Muscle layer of colon (tissue), 2 donors: ENCODE measurements around the gene CPEB1.
"Not testable (repeated sequence)": the region's sequence is repeated elsewhere in the genome, so short reads cannot be mapped to it uniquely, and the experiment has no call there.

Experiments used
- H3K27ac ChIP-seq: one replicate; pipeline ENCODE4 v1.7.0; 2013; ENCODE audit warnings: low read depth, mild to moderate bottlenecking, low read length, moderate library complexity
- H3K27me3 ChIP-seq, 2 donors: one replicate each; pipeline ENCODE4 v1.7.0; 2013; ENCODE audit warnings: low read length in 2 of 2, mild to moderate bottlenecking in 2 of 2; ENCODE audit not compliant: insufficient read depth in 2 of 2, control insufficient read depth in 1 of 2
- H3K36me3 ChIP-seq: one replicate; pipeline ENCODE4 v1.7.0; 2013; ENCODE audit warnings: mild to moderate bottlenecking, low read length; ENCODE audit not compliant: insufficient read depth
- H3K4me1 ChIP-seq: one replicate; pipeline ENCODE4 v1.7.0; 2013; ENCODE audit warnings: mild to moderate bottlenecking, low read length; ENCODE audit not compliant: insufficient read depth
- H3K4me3 ChIP-seq, 2 donors: one replicate each; pipeline ENCODE4 v1.7.0; 2013; ENCODE audit warnings: low read length in 2 of 2, low read depth in 1 of 2, mild to moderate bottlenecking in 1 of 2, moderate library complexity in 1 of 2
- H3K9ac ChIP-seq: one replicate; pipeline ENCODE4 v1.7.0; 2013; ENCODE audit warnings: low read length
- H3K9me3 ChIP-seq: one replicate; pipeline ENCODE4 v1.7.0; 2013; ENCODE audit warnings: mild to moderate bottlenecking, low read length
- donor health status: abdominal sarcoma.
- donor health status: Adenocarcinoma of cecum.

CPEB1 gene

DNA sequence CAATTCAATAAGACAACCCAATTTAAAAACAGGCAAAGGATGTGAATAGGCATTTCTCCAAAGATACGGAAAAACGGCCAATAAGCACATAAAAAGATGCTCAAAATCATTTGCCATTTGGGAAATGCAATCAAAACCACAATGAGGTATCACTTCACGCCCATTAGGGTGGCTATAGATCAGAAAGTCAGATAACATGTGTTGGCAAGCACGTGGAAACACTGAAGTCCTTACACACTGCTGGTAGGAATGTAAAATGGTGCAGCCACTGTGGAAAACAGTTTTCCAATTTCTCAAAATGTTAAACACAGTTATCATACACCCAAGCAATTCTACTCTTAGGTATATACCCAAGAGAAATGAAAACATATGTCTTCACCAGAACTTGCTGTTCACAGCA lies 146.4 kb downstream of the CPEB1 start:
- H3K9me3 ChIP-seq, H3K9ac ChIP-seq, H3K36me3 ChIP-seq, H3K27ac ChIP-seq, H3K4me3 ChIP-seq, H3K4me1 ChIP-seq, H3K27me3 ChIP-seq: not testable (repeated sequence)

DNA sequence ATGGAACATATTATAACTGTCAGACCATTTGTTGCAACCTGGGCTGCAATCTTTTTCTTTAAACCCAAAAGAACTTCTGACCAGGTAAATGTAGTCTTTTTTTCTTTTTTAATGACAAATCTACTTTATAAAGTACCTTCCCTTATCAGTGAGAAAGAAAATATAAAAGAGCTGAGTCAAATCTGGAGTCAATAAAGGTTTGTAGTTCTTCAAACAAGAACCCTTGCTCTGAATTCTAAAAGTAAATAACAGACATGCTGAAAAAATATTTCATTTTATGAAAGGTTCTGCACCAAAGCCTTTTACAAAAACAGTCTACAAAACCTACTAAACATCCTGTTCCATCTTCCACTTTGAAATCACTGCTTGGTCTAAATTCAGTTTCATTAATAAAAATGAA lies 149.2 kb downstream of the CPEB1 start:
- not testable (repeated sequence) for H3K9me3 ChIP-seq, H3K9ac ChIP-seq, H3K4me3 ChIP-seq, H3K27me3 ChIP-seq, H3K36me3 ChIP-seq, H3K27ac ChIP-seq, H3K4me1 ChIP-seq
